GM23338 (cell line): ENCODE data around the gene ZNF609. TPM values are rescaled to one million over a fixed set of nuclear protein-coding genes. Genes with fewer than 3 reads are reported as not detected.

Experiments
- ATAC-seq: fragments of 200-7000 bp; cut with Tn5 transposase; 3 replicates; pipeline ENCODE4 v1.9.1; 2020
- DNase-seq: peaks from one replicate; pipeline ENCODE4 v3.0.0-alpha.2; 2015; ENCODE audit warnings: low spot score
- H2AFZ ChIP-seq: fragments of 200-600 bp; sonication (generic); 2 replicates; pipeline ENCODE4 v1.8.0; 2016; ENCODE audit warnings: antibody characterized with exemption, mild to moderate bottlenecking, moderate library complexity
- H3F3A ChIP-seq: fragments of 200-600 bp; sonication (generic); replicated peaks from 2 replicates; pipeline ENCODE4 v1.8.0; 2017; ENCODE audit warnings: antibody characterized with exemption, mixed run types, low read depth
- H3K27ac ChIP-seq: fragments of 200-600 bp; sonication (generic); 2 replicates; pipeline ENCODE4 v1.6.1; 2016; ENCODE audit warnings: low read depth
- H3K27me3 ChIP-seq: fragments of 200-600 bp; sonication (generic); 2 replicates; pipeline ENCODE4 v1.8.0; 2016; ENCODE audit warnings: mild to moderate bottlenecking, mixed run types, moderate library complexity; ENCODE audit not compliant: insufficient read depth
- H3K36me3 ChIP-seq: fragments of 200-600 bp; sonication (generic); 2 replicates; pipeline ENCODE4 v1.8.0; 2016; ENCODE audit warnings: mild to moderate bottlenecking; ENCODE audit not compliant: insufficient read depth
- H3K4me1 ChIP-seq: fragments of 200-600 bp; sonication (generic); 2 replicates; pipeline ENCODE4 v1.8.0; 2016; ENCODE audit warnings: mild to moderate bottlenecking, moderate library complexity; ENCODE audit not compliant: insufficient read depth
- H3K4me2 ChIP-seq: fragments of 200-600 bp; sonication (generic); 2 replicates; pipeline ENCODE4 v1.7.1; 2017; ENCODE audit warnings: mixed run types
- H3K4me3 ChIP-seq: fragments of 200-600 bp; sonication (generic); 2 replicates; pipeline ENCODE4 v1.6.1; 2016; ENCODE audit warnings: mixed run types
- H3K79me2 ChIP-seq: fragments of 200-600 bp; sonication (generic); replicated peaks from 2 replicates; pipeline ENCODE4 v1.8.0; 2017; ENCODE audit warnings: mild to moderate bottlenecking; ENCODE audit not compliant: insufficient read depth
- H3K9me2 ChIP-seq: fragments of 200-600 bp; sonication (generic); 2 replicates; pipeline ENCODE4 v1.8.0; 2017; ENCODE audit not compliant: insufficient read depth
- H4K20me1 ChIP-seq: fragments of 200-600 bp; sonication (generic); replicated peaks from 2 replicates; pipeline ENCODE4 v1.8.0; 2017; ENCODE audit warnings: mild to moderate bottlenecking; ENCODE audit not compliant: insufficient read depth
- H3K27ac Mint-ChIP-seq: 2 replicates; pipeline ENCODE4 v1.8.0; 2020; ENCODE audit warnings: inconsistent platforms, mild to moderate bottlenecking, moderate library complexity, mixed read lengths
- H3K27me3 Mint-ChIP-seq: 3 replicates; pipeline ENCODE4 v1.8.0; 2022; ENCODE audit warnings: low read depth, mild to moderate bottlenecking, moderate library complexity, mixed read lengths, inconsistent platforms; ENCODE audit not compliant: insufficient read depth, poor library complexity
- H3K36me3 Mint-ChIP-seq: 3 replicates; pipeline ENCODE4 v1.8.0; 2021; ENCODE audit warnings: low read depth, mild to moderate bottlenecking, inconsistent platforms, moderate library complexity, mixed read lengths
- H3K4me1 Mint-ChIP-seq: 3 replicates; pipeline ENCODE4 v1.8.0; 2020; ENCODE audit warnings: mild to moderate bottlenecking, inconsistent platforms, mixed read lengths
- H3K4me3 Mint-ChIP-seq: 3 replicates; pipeline ENCODE4 v1.8.0; 2021; ENCODE audit warnings: moderate library complexity, mild to moderate bottlenecking, inconsistent platforms, mixed read lengths
- H3K9me3 Mint-ChIP-seq: 3 replicates; pipeline ENCODE4 v1.8.0; 2020; ENCODE audit warnings: moderate library complexity, mild to moderate bottlenecking, inconsistent platforms, mixed read lengths
- CREB1 ChIP-seq: fragments of 250-450 bp; sonication (Bioruptor Pico); IDR thresholded peaks from 2 replicates; pipeline ENCODE4 v1.5.0; 2020; ENCODE audit warnings: low read depth, mild to moderate bottlenecking, moderate library complexity
- ETS1 ChIP-seq: IDR thresholded peaks from 2 replicates; pipeline ENCODE4 v1.6.1; 2016; ENCODE audit warnings: antibody characterized with exemption
- EZH2 ChIP-seq: fragments of 200-600 bp; sonication (generic); IDR thresholded peaks from one replicate; pipeline ENCODE4 v1.8.0; 2017; ENCODE audit warnings: antibody characterized with exemption, mild to moderate bottlenecking, low read depth; ENCODE audit not compliant: unreplicated experiment
- EZH2phosphoT487 ChIP-seq: fragments of 200-600 bp; sonication (generic); IDR thresholded peaks from one replicate; pipeline ENCODE4 v1.8.1; 2018; ENCODE audit warnings: antibody characterized with exemption; ENCODE audit not compliant: unreplicated experiment
- JUNB ChIP-seq: IDR thresholded peaks from one replicate; pipeline ENCODE4 v1.6.1; 2016; ENCODE audit warnings: antibody characterized with exemption; ENCODE audit not compliant: unreplicated experiment
- NANOG ChIP-seq: IDR thresholded peaks from 2 replicates; pipeline ENCODE4 v1.6.1; 2016; ENCODE audit warnings: antibody characterized with exemption, borderline replicate concordance
- POLR2AphosphoS5 ChIP-seq: IDR thresholded peaks from 2 replicates; pipeline ENCODE4 v1.6.1; 2016; ENCODE audit warnings: antibody characterized with exemption, low read depth
- STAT1 ChIP-seq: IDR thresholded peaks from one replicate; pipeline ENCODE4 v1.6.1; 2016; ENCODE audit warnings: antibody characterized with exemption; ENCODE audit not compliant: unreplicated experiment
- ZNF114 ChIP-seq: fragments of 250-450 bp; sonication (Bioruptor Pico); IDR thresholded peaks from 2 replicates; pipeline ENCODE4 v1.5.0; 2020; ENCODE audit warnings: mild to moderate bottlenecking, moderate library complexity
- ZNF331 ChIP-seq: fragments of 250-450 bp; sonication (Bioruptor Pico); IDR thresholded peaks from 2 replicates; pipeline ENCODE4 v1.5.0; 2020; ENCODE audit warnings: low read depth, mild to moderate bottlenecking, moderate library complexity
- ZNF462 ChIP-seq: fragments of 250-450 bp; sonication (Bioruptor Pico); IDR thresholded peaks from 2 replicates; pipeline ENCODE4 v1.5.0; 2020; ENCODE audit warnings: mild to moderate bottlenecking, moderate library complexity
- polyA plus RNA-seq: library from polyadenylated mRNA; unstranded; fragments of >200 nt; fragmentation: Nextera tagmentation; extraction: Ambion mirVana; gene quantifications from 2 replicates; pipeline ENCODE4 v1.2.1, GENCODE V29; 2016
- total RNA-seq: library from RNA; depleted of rRNA; stranded (reverse); fragments of >200 nt; shearing (Covaris generic); gene quantifications from 2 replicates; pipeline ENCODE4 v1.2.3, GENCODE V29; 2014
- TF ChIP-seq, protein P1 (sequence below), 2 experiments: fragments of 200-600 bp in 1 of 2; sonication (generic) in 1 of 2; conservative IDR thresholded peaks; 2 replicates each; pipeline versions ENCODE4 v1.5.1 to v1.6.1; 2016 to 2017; ENCODE audit warnings: antibody characterized with exemption in 2 of 2, low read depth in 2 of 2, mild to moderate bottlenecking in 2 of 2, moderate library complexity in 1 of 2
- TF ChIP-seq, protein P2 (sequence below): IDR thresholded peaks from one replicate; pipeline ENCODE4 v1.6.1; 2018; ENCODE audit warnings: antibody characterized with exemption; ENCODE audit not compliant: unreplicated experiment

ZNF609 gene
- total and polyA plus RNA-seq, 2 experiments from 2014 or later: 26.4 to 40.2 TPM

DNA sequence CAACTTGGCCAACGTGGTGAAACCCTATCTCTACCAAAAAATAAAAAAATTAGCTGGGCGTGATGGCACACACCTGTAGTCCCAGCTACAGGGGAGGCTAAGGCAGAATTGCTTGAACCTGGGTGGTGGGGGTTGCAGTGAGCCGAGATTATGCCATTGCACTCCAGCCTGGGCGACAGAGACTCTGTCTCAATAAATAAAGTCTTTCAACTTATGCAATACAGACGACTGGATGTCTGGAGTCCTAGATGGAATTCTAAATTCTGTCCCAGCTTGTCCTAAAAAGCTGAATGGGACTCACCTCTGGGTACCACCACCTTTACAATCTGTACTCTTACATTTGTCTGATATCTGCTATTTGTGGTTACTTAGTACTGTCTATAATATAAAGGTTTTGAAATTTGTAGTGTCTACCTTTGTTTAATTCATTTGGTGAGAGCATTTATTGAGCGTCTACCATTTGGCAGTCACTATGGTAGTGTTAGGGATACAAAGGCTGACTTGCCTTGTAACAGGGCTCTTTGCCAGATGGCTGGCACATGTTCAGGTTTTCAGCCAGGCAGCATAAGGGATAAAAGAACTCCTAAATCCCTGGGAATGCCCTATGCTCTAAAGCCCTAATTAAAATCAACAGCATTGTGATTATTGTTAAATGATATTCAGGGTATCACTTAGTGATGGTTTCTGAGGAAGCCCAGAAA is 7.2 kb upstream of the ZNF609 start:
- Mint-ChIP-seq H3K4me3 (no peak overlapping the region), H3K36me3 (no peaks in the 10 kb centered on the region; the same call in 2 of the 3 replicates), H3K9me3 (no peaks in the 10 kb centered on the region), H3K27me3 (no peaks in the 10 kb centered on the region), H3K27ac (no peak overlapping the region), H3K4me1 (peaks cover 23% of the 10 kb centered on the region)
- Histone ChIP-seq H3K9me2 (no peaks in the 10 kb centered on the region), H3K4me1 (peaks cover 18% of the 10 kb centered on the region; the same call in 1 of the 2 replicates), H4K20me1 (no peaks in the 10 kb centered on the region; the same call in 1 of the 2 replicates), H3K4me2 (no peak overlapping the region), H3F3A (no peaks in the 10 kb centered on the region), H3K79me2 (no peaks in the 10 kb centered on the region), H3K27ac (no peak overlapping the region), H3K27me3 (no peaks in the 10 kb centered on the region), H3K4me3 (no peak overlapping the region), H3K36me3 (no peaks in the 10 kb centered on the region), H2AFZ (no peak overlapping the region)
- no peak for ATAC-seq
- no peak for DNase-seq
- no peak for TF ChIP-seq ZNF114 (CRISPR knock-in tag)
- TF ChIP-seq, protein P1, sequence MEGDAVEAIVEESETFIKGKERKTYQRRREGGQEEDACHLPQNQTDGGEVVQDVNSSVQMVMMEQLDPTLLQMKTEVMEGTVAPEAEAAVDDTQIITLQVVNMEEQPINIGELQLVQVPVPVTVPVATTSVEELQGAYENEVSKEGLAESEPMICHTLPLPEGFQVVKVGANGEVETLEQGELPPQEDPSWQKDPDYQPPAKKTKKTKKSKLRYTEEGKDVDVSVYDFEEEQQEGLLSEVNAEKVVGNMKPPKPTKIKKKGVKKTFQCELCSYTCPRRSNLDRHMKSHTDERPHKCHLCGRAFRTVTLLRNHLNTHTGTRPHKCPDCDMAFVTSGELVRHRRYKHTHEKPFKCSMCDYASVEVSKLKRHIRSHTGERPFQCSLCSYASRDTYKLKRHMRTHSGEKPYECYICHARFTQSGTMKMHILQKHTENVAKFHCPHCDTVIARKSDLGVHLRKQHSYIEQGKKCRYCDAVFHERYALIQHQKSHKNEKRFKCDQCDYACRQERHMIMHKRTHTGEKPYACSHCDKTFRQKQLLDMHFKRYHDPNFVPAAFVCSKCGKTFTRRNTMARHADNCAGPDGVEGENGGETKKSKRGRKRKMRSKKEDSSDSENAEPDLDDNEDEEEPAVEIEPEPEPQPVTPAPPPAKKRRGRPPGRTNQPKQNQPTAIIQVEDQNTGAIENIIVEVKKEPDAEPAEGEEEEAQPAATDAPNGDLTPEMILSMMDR (conservative IDR thresholded peaks at IDR 0.05; ENCODE audit: low read depth in 2 of 2): no peak
- no peak for TF ChIP-seq ZNF462
- TF ChIP-seq, protein P2, sequence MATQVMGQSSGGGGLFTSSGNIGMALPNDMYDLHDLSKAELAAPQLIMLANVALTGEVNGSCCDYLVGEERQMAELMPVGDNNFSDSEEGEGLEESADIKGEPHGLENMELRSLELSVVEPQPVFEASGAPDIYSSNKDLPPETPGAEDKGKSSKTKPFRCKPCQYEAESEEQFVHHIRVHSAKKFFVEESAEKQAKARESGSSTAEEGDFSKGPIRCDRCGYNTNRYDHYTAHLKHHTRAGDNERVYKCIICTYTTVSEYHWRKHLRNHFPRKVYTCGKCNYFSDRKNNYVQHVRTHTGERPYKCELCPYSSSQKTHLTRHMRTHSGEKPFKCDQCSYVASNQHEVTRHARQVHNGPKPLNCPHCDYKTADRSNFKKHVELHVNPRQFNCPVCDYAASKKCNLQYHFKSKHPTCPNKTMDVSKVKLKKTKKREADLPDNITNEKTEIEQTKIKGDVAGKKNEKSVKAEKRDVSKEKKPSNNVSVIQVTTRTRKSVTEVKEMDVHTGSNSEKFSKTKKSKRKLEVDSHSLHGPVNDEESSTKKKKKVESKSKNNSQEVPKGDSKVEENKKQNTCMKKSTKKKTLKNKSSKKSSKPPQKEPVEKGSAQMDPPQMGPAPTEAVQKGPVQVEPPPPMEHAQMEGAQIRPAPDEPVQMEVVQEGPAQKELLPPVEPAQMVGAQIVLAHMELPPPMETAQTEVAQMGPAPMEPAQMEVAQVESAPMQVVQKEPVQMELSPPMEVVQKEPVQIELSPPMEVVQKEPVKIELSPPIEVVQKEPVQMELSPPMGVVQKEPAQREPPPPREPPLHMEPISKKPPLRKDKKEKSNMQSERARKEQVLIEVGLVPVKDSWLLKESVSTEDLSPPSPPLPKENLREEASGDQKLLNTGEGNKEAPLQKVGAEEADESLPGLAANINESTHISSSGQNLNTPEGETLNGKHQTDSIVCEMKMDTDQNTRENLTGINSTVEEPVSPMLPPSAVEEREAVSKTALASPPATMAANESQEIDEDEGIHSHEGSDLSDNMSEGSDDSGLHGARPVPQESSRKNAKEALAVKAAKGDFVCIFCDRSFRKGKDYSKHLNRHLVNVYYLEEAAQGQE: no peak
- TF ChIP-seq EZH2phosphoT487: no peak
- TF ChIP-seq ZNF331 (CRISPR knock-in tag): no peak
- no peak for TF ChIP-seq NANOG
- TF ChIP-seq EZH2: no peak
- TF ChIP-seq POLR2AphosphoS5: no peak
- no peak for TF ChIP-seq JUNB
- TF ChIP-seq ETS1: no peak
- TF ChIP-seq STAT1: no peak
- TF ChIP-seq CREB1 (CRISPR knock-in tag): no peak
